Measurements from ENCODE around the gene SPIN4.

- TF ChIP-seq, protein P1, sequence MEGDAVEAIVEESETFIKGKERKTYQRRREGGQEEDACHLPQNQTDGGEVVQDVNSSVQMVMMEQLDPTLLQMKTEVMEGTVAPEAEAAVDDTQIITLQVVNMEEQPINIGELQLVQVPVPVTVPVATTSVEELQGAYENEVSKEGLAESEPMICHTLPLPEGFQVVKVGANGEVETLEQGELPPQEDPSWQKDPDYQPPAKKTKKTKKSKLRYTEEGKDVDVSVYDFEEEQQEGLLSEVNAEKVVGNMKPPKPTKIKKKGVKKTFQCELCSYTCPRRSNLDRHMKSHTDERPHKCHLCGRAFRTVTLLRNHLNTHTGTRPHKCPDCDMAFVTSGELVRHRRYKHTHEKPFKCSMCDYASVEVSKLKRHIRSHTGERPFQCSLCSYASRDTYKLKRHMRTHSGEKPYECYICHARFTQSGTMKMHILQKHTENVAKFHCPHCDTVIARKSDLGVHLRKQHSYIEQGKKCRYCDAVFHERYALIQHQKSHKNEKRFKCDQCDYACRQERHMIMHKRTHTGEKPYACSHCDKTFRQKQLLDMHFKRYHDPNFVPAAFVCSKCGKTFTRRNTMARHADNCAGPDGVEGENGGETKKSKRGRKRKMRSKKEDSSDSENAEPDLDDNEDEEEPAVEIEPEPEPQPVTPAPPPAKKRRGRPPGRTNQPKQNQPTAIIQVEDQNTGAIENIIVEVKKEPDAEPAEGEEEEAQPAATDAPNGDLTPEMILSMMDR (IDR thresholded peaks at IDR 0.05; ENCODE audit: low read length), result no peak
- no peak for TF ChIP-seq EZH2 (IDR thresholded peaks at IDR 0.05; ENCODE audit: borderline replicate concordance, low read length)
Measured at GRCh38 chrX:63349307-63349706, 1.8 kb downstream of the SPIN4 start.

Measured in OCI-LY1 (cell line).